Right renal pelvis (tissue), 4 donors: Measurements from ENCODE around the gene MAML2. TPM values are rescaled to one million over a fixed set of nuclear protein-coding genes. Genes with fewer than 3 reads are reported as not detected.
"Not testable (repeated sequence)": the region's sequence is repeated elsewhere in the genome, so short reads cannot be mapped to it uniquely, and the experiment has no call there.

Experiments used
- DNase-seq, 4 donors: peaks; one replicate each; pipeline ENCODE4 v3.0.0-alpha.2; 2013; ENCODE audit warnings: low read depth in 4 of 4, low spot score in 3 of 4, missing footprints in 1 of 4
- polyA plus RNA-seq, 4 donors: library from polyadenylated mRNA; unstranded; fragments of 120-200 nt; gene quantifications; one replicate each; pipeline ENCODE4 v1.2.1, GENCODE V29; 2013; ENCODE audit not compliant: insufficient read length in 4 of 4

The MAML2 gene
- polyA plus RNA-seq, 4 donors, result 28.0 to 34.9 (median 33.1) TPM

- DNase-seq, result no peak
Observed at GRCh38 chr11:96194581-96195374, 148.2 kb downstream of the MAML2 start.

GRCh38 chr11:96193745-96194443 lies 149.1 kb downstream of the MAML2 start:
- no peak for DNase-seq

GRCh38 chr11:96191752-96192151 lies 151.2 kb downstream of the MAML2 start:
- no peak for DNase-seq

GRCh38 chr11:96189351-96189750 lies 153.6 kb downstream of the MAML2 start:
- DNase-seq, result no peak

- no peak for DNase-seq
Observed at GRCh38 chr11:96188243-96189006, 154.6 kb downstream of the MAML2 start.

GRCh38 chr11:96187822-96188221 lies 155.2 kb downstream of the MAML2 start:
- DNase-seq, result no peak

GRCh38 chr11:96186806-96187205 lies 156.2 kb downstream of the MAML2 start:
- no peak for DNase-seq

- DNase-seq, result no peak
Observed at GRCh38 chr11:96185220-96185768, 157.7 kb downstream of the MAML2 start.

- DNase-seq, result not testable (repeated sequence)
Observed at GRCh38 chr11:96180937-96181336, 162.1 kb downstream of the MAML2 start.

- no peak for DNase-seq
Observed at GRCh38 chr11:96180341-96180740, 162.7 kb downstream of the MAML2 start.

- DNase-seq, result no peak
Observed at GRCh38 chr11:96179905-96180304, 163.1 kb downstream of the MAML2 start.

- DNase-seq, result no peak
Observed at GRCh38 chr11:96178887-96179279, 164.1 kb downstream of the MAML2 start.

GRCh38 chr11:96178049-96178886 lies 164.7 kb downstream of the MAML2 start:
- DNase-seq, result no peak

- DNase-seq, result no peak
Observed at GRCh38 chr11:96177146-96177545, 165.8 kb downstream of the MAML2 start.

- no peak for DNase-seq
Observed at GRCh38 chr11:96173906-96174305, 169.1 kb downstream of the MAML2 start.

GRCh38 chr11:96173422-96173821 lies 169.6 kb downstream of the MAML2 start:
- no peak for DNase-seq

- no peak for DNase-seq
Observed at GRCh38 chr11:96172604-96173003, 170.4 kb downstream of the MAML2 start.

GRCh38 chr11:96169250-96169649 lies 173.7 kb downstream of the MAML2 start:
- DNase-seq, result no peak

- DNase-seq, result no peak
Observed at GRCh38 chr11:96168623-96169022, 174.4 kb downstream of the MAML2 start.

GRCh38 chr11:96167787-96168186 lies 175.2 kb downstream of the MAML2 start:
- DNase-seq, result no peak
